Kasumi-1 (cell line): ENCODE results near the gene SLCO4A1.

Source experiments
- DNase-seq, 2 experiments: peaks; one replicate each; lab custom pipeline; 2025; lab: John Stamatoyannopoulos, UW

The SLCO4A1 gene

GRCh38 chr20:62714799-62715198 is 72.5 kb downstream of the SLCO4A1 start:
- DNase-seq, result no peak

GRCh38 chr20:62715201-62715600 is 72.9 kb downstream of the SLCO4A1 start:
- DNase-seq, result no peak

- no peak for DNase-seq
Observed at GRCh38 chr20:62716198-62716940, 74.1 kb downstream of the SLCO4A1 start.

- no peak for DNase-seq
Observed at GRCh38 chr20:62716941-62717310, 74.6 kb downstream of the SLCO4A1 start.

GRCh38 chr20:62717933-62718332 is 75.6 kb downstream of the SLCO4A1 start:
- no peak for DNase-seq

- no peak for DNase-seq
Observed at GRCh38 chr20:62718546-62718945, 76.2 kb downstream of the SLCO4A1 start.

GRCh38 chr20:62719250-62719935 is 77.1 kb downstream of the SLCO4A1 start:
- DNase-seq, result no peak
